Upper lobe of right lung (tissue), 1 donor: ENCODE results near the gene TYW3. TPM values are rescaled to one million over a fixed set of nuclear protein-coding genes. Genes with fewer than 3 reads are reported as not detected.

ENCODE experiments used
- ATAC-seq: fragments of 200-7000 bp; cut with Tn5 transposase; one replicate; pipeline ENCODE4 v1.9.1; 2020; ENCODE audit warnings: mild to moderate bottlenecking, moderate library complexity
- DNase-seq: peaks from one replicate; pipeline ENCODE4 v3.0.0-alpha.2; 2020
- H3K27ac ChIP-seq: fragments of 200-600 bp; one replicate; pipeline ENCODE4 v1.8.0; 2022
- H3K27me3 ChIP-seq: fragments of 200-600 bp; one replicate; pipeline ENCODE4 v1.8.0; 2022; ENCODE audit warnings: mild to moderate bottlenecking
- H3K36me3 ChIP-seq: fragments of 200-600 bp; one replicate; pipeline ENCODE4 v1.8.0; 2022
- H3K4me1 ChIP-seq: fragments of 200-600 bp; one replicate; pipeline ENCODE4 v1.8.0; 2022
- H3K4me3 ChIP-seq: fragments of 200-600 bp; one replicate; pipeline ENCODE4 v1.8.0; 2022; ENCODE audit warnings: mild to moderate bottlenecking
- H3K9me3 ChIP-seq: fragments of 200-600 bp; one replicate; pipeline ENCODE4 v1.8.0; 2022
- CTCF ChIP-seq: fragments of 200-600 bp; IDR thresholded peaks from one replicate; pipeline ENCODE4 v1.8.0; 2022; ENCODE audit warnings: antibody characterized with exemption
- intact Hi-C: fragments of 100-400 bp; cut with DNase I; formaldehyde crosslinking; loops from one replicate; pipeline ENCODE4 v1.11.0; 2022
- total RNA-seq: library from RNA; stranded (reverse); fragmentation: NEBNext Ultra II Directional; extraction: Animal tissue kit (Norgen Biotek cat#: 25700); gene quantifications from one replicate; pipeline ENCODE4 v1.2.1, GENCODE V29; 2021
- donor health status: DM: no; HTN: yes; CAD: no; lungs with severe emphysema.

Gene TYW3
- total RNA-seq, 1 donor from 2014 or later = 18.4 TPM

GRCh38 chr1:74811436-74812179, 78.7 kb downstream of the TYW3 start:
- no peak for DNase-seq
- no peaks in the 10 kb centered on the region for H3K9me3 ChIP-seq
- TF ChIP-seq CTCF = no peak
- intact Hi-C loops = no loop called here
- no peaks in the 10 kb centered on the region for H3K27me3 ChIP-seq
- H3K27ac ChIP-seq = no peak overlapping the region
- no peaks in the 10 kb centered on the region for H3K36me3 ChIP-seq
- ATAC-seq = no peak
- H3K4me3 ChIP-seq = no peak overlapping the region
- no peaks in the 10 kb centered on the region for H3K4me1 ChIP-seq

- DNase-seq = no peak
- H3K27ac ChIP-seq = no peak overlapping the region
- no peaks in the 10 kb centered on the region for H3K4me1 ChIP-seq
- intact Hi-C loops = no loop called here
- no peak for TF ChIP-seq CTCF
- H3K36me3 ChIP-seq = no peaks in the 10 kb centered on the region
- H3K9me3 ChIP-seq = no peaks in the 10 kb centered on the region
- no peaks in the 10 kb centered on the region for H3K27me3 ChIP-seq
- no peak overlapping the region for H3K4me3 ChIP-seq
- no peak for ATAC-seq
Measured at GRCh38 chr1:74812180-74812541, 79.2 kb downstream of the TYW3 start.

Other genes starting within 250 kb of the TYW3 start
- not detected for gene LRRC53, start 220.5 kb upstream of the TYW3 start, total RNA-seq
- gene ERICH3, start 59.4 kb upstream of the TYW3 start, total RNA-seq = not detected
- 48.3 TPM for gene CRYZ, start 102 bp upstream of the TYW3 start, total RNA-seq